Upper lobe of left lung (tissue), 4 donors: ENCODE measurements around the gene CEP72.

Source experiments
- CTCF ChIP-seq, 6 experiments: fragments of 450-650 bp in 4 of 6; fragments of 200-600 bp in 2 of 6; sonication (generic) in 2 of 6; IDR thresholded peaks; one replicate each; pipeline ENCODE4 v1.5.1; 2016 to 2019; ENCODE audit warnings: antibody characterized with exemption in 6 of 6
- POLR2A ChIP-seq, 4 donors: fragments of 450-650 bp; IDR thresholded peaks; one replicate each; pipeline ENCODE4 v1.5.1; 2016 to 2017; ENCODE audit warnings: antibody characterized with exemption in 4 of 4, mild to moderate bottlenecking in 2 of 4
- POLR2AphosphoS5 ChIP-seq, 2 donors: sonication (generic); formaldehyde crosslinking; IDR thresholded peaks; one replicate each; pipeline ENCODE4 v1.5.1; 2017; ENCODE audit warnings: antibody characterized with exemption in 2 of 2

- TF ChIP-seq POLR2A (IDR thresholded peaks at IDR 0.05) (no peak), CTCF (IDR thresholded peaks at IDR 0.05) (no peak), POLR2AphosphoS5 (IDR thresholded peaks at IDR 0.05) (no peak)
Observed at GRCh38 chr5:626850-627249, 14.7 kb downstream of the CEP72 start.
